ENCODE results near the gene HRH4.

GRCh38 chr18:24516261-24516660, 55.8 kb downstream of the HRH4 start:
- TF ChIP-seq CTCF (IDR thresholded peaks at IDR 0.05; ENCODE audit: low read depth, low read length) = no peak
- no peak for TF ChIP-seq EZH2phosphoT487 (IDR thresholded peaks at IDR 0.05; ENCODE audit: low read depth)

All from OCI-LY3 (cell line).